GM12891 (cell line): Measurements from ENCODE around the gene TMEM258.

Source experiments
- PAX5 ChIP-seq: IDR thresholded peaks from 2 replicates; pipeline ENCODE4 v1.6.1; 2011; ENCODE audit warnings: low read length, moderate library complexity, mild to moderate bottlenecking; ENCODE audit not compliant: insufficient read depth, severe bottlenecking
- POLR2A ChIP-seq: IDR thresholded peaks from 2 replicates; pipeline ENCODE4 v1.6.1; 2011; ENCODE audit warnings: low read depth, low read length, control low read depth
- POLR2AphosphoS5 ChIP-seq: IDR thresholded peaks from 2 replicates; pipeline ENCODE4 v1.6.1; 2011; ENCODE audit warnings: low read depth, low read length, control low read depth
- POU2F2 ChIP-seq: IDR thresholded peaks from 2 replicates; pipeline ENCODE4 v1.6.1; 2011; ENCODE audit warnings: low read depth, mild to moderate bottlenecking, control low read depth, low read length, moderate library complexity
- SPI1 ChIP-seq: IDR thresholded peaks from 2 replicates; pipeline ENCODE4 v1.6.1; 2011; ENCODE audit warnings: low read depth, low read length, control low read depth
- TAF1 ChIP-seq: IDR thresholded peaks from 2 replicates; pipeline ENCODE4 v1.6.1; 2011; ENCODE audit warnings: low read depth, low read length, control low read depth

DNA sequence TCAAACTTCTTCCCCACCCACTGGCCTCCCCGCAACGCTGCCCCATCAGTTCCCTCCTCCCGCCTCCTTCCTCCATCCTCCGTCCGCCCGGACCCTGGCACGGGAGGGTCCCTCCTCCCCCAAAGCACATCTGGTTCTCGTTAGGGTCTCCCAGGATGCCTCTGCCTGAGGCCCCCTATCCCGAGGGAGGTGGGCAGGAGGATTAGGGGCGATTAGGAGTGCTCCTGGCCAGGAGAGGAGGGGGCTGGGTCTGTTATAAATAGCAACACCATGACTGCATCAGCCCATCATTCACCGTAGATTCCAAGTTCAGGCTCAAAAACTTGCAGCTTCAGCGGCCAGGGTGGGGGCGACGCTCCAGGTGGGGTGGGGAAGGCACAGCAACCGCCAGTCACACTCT, 29.6 kb downstream of the TMEM258 start:
- TF ChIP-seq POLR2A, result no peak
- no peak for TF ChIP-seq SPI1
- no peak for TF ChIP-seq TAF1
- no peak for TF ChIP-seq POLR2AphosphoS5
- TF ChIP-seq PAX5, result no peak
- no peak for TF ChIP-seq POU2F2
